Left cardiac atrium (tissue), 4 donors: ENCODE data around the gene NAGPA. TPM values are rescaled to one million over a fixed set of nuclear protein-coding genes. Genes with fewer than 3 reads are reported as not detected.
A peak's percentile ranks its signal among the peaks of the same experiment; 100 is the strongest.
"Not testable (repeated sequence)": the region's sequence is repeated elsewhere in the genome, so short reads cannot be mapped to it uniquely, and the experiment has no call there.

Experiments used
- ATAC-seq, 2 donors: fragments of 200-7000 bp; cut with Tn5 transposase; one replicate each; pipeline ENCODE4 v1.9.1; 2020; ENCODE audit warnings: mild to moderate bottlenecking in 2 of 2, moderate library complexity in 2 of 2
- DNase-seq: peaks from one replicate; pipeline ENCODE4 v3.0.0-alpha.2; 2020
- intact Hi-C, 2 donors: fragments of 100-400 bp; cut with DNase I; formaldehyde crosslinking; loops; one replicate each; pipeline versions ENCODE4 v1.14.1 to v1.15.1; 2022 to 2023
- long read RNA-seq: library from polyadenylated mRNA; unstranded; transcript quantifications from one replicate; pipeline ENCODE4 v2.0.0, GENCODE V29; 2021
- total RNA-seq, 2 donors: library from RNA; stranded (reverse); fragmentation: NEBNext Ultra II Directional; extraction: Animal tissue kit (Norgen Biotek cat#: 25700); gene quantifications; one replicate each; pipeline ENCODE4 v1.2.1, GENCODE V29; 2021
- donor health status: DM: no; HTN: yes; CAD: no.
- donor health status: DM: no; HTN: yes; CAD: no; lungs with severe emphysema.
- donor health status: DM: yes; HTN: yes; CAD: no.
- donor health status: Dilated cardiomyopathy.

Gene NAGPA, protein sequence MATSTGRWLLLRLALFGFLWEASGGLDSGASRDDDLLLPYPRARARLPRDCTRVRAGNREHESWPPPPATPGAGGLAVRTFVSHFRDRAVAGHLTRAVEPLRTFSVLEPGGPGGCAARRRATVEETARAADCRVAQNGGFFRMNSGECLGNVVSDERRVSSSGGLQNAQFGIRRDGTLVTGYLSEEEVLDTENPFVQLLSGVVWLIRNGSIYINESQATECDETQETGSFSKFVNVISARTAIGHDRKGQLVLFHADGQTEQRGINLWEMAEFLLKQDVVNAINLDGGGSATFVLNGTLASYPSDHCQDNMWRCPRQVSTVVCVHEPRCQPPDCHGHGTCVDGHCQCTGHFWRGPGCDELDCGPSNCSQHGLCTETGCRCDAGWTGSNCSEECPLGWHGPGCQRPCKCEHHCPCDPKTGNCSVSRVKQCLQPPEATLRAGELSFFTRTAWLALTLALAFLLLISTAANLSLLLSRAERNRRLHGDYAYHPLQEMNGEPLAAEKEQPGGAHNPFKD
- total RNA-seq: 1 to 10 TPM; 6.8 to 8.4 TPM
- long read RNA-seq, transcript NAGPA-201 (10 exons, 2,202 nt): major isoform, 7 of 19 reads
- long read RNA-seq, partial matches to known transcripts: 5 of 19 reads
- long read RNA-seq, other reads (novel, unspliced or antisense): 7 of 19 reads

- DNase-seq (peak; percentile 93), ATAC-seq (peak; percentile 96)
- intact Hi-C loops: no loop called here
These were observed at the start of gene NAGPA for GRCh38 chr16:5033256-5034166. NAGPA (minus strand) TSS chr16:5033935; CDS start chr16:5033914, 21 bp downstream.

GRCh38 chr16:5080996-5081395 is 47.3 kb upstream of the NAGPA start:
- intact Hi-C loops, ATAC-seq, DNase-seq: not testable (repeated sequence)

DNA sequence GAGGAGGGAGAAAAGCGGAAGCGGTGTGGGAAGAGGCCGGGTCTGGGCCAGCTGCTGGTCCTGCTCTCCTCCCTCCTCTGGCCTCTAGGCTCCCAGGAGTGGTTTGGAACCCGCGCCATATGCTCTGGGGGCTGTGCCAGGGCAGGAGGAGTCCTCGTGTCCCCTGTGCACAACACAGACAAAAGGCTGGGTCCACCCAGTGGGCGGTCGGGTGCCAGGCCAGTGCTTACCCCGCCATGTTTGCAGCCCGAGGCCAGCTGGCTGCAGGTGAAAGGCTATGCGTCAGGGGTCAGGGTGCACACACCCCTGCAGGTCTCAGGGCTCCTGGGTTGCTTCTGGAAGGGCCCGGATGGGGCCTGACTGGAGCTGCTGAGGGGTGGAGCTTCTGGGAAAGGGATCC is 46.7 kb upstream of the NAGPA start:
- ATAC-seq, intact Hi-C loops, DNase-seq: not testable (repeated sequence)

DNA sequence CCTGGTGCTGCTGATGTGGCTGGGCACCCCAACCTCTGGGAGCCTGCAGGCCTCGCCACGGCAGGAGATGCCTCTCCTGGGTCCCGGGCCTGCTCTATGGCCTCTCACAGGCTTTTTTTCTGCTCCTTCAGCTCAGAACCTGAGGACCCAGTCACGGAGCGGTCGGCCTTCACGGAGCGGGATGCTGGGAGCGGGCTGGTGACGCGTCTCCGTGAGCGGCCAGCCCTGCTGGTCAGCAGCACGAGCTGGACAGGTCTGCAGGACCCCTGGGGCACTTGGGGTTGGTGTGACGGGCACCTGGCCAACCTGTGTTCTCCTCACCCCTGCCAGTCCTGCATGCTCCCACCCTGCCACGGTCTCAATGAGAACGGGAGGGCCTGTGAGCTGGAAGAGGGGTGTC is 44.9 kb upstream of the NAGPA start:
- intact Hi-C loops: no loop called here
- ATAC-seq (no peak), DNase-seq (no peak)

- DNase-seq (no peak), ATAC-seq (no peak)
- intact Hi-C loops: no loop called here
These were observed 43.6 kb upstream of the NAGPA start for GRCh38 chr16:5077304-5077703.

DNA sequence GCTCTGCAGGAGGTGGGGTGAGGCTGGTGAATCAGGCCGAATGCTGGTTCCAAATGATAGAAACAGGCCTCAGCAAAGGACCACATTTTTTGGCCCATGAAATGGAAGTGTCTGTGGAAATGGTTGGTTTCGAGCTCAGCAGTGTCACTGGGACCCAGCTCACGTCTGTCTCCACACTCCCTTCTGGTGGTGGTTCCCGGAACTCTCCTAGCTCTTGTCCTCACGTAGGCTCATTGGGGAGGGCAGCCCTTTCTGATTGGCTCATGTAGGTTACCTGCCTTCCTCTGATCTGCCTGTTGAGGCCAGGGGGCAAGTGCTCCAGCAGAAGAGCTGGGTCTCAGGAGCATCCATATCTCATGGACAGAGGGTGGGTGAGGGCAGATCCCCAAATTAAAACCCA is 41.9 kb upstream of the NAGPA start:
- DNase-seq (no peak), ATAC-seq (no peak)
- intact Hi-C loops: no loop called here

DNA sequence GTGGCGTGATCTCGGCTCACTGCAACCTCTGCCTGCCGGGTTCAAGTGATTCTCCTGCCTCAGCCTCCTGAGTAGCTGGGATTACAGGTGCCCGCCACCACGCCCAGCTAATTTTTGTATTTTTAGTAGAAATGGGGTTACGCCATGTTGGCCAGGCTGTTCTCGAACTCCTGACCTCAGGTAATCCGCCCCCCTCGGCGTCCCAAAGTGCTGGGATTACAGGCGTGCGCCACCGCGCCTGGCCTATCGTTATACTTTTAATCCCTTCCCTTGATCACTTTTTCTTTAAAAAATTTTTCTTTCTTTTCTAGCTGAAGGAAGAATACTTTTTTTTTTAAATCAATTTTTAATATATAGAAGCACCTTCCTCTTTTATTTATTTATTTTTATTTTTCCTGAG is 40.0 kb upstream of the NAGPA start:
- ATAC-seq, intact Hi-C loops, DNase-seq: not testable (repeated sequence)

- no peak for DNase-seq
- intact Hi-C loops: no loop called here
- no peak for ATAC-seq
These were observed 39.5 kb upstream of the NAGPA start for GRCh38 chr16:5073279-5073629.

DNA sequence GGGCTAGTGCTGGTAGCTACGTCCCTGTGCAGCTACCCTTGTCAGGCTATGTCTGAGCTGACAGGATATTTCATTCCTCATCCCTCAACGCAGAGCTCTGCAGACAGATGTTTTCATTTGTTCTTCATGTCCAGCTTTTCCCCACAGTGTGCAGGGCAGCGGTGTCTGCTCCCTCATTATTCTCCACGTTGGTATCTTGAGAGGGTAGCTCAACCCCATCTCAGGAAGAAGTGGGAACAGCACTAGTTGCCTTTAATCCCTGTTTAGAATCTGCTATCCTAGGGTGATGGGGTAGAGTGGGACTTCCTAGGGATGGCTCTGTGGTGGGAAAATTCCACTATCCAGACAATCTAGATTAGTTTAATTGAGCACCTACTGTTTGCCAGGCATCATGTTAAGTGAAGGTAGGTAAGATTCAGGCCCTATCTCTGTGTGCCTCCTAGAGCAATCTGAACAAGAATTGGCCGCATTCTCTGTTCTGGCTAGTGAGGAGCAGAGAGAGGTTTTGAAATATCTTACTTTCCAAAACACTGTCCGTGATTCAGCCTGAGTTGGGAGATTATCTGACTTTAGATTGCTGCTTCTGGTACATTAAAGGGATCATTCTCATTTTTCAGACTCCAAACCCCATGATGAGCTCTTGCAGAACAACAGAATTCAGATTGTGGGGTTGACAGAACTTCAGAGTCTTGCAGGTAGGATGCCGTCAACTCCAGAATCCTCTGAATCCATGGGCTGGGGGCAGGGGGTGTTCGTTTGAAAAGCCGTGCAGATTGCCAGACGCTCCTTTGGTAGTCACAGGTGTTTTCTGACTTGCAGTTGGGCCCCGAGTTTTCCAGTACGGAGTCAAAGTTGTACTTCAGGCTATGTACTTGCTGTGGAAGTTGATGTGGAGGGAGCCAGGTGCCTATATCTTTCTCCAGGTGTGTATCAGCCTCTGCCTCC is 38.9 kb upstream of the NAGPA start:
- DNase-seq (no peak), ATAC-seq (peak in 1 of 2 donors; percentile 4)
- intact Hi-C loops: no loop called here

DNA sequence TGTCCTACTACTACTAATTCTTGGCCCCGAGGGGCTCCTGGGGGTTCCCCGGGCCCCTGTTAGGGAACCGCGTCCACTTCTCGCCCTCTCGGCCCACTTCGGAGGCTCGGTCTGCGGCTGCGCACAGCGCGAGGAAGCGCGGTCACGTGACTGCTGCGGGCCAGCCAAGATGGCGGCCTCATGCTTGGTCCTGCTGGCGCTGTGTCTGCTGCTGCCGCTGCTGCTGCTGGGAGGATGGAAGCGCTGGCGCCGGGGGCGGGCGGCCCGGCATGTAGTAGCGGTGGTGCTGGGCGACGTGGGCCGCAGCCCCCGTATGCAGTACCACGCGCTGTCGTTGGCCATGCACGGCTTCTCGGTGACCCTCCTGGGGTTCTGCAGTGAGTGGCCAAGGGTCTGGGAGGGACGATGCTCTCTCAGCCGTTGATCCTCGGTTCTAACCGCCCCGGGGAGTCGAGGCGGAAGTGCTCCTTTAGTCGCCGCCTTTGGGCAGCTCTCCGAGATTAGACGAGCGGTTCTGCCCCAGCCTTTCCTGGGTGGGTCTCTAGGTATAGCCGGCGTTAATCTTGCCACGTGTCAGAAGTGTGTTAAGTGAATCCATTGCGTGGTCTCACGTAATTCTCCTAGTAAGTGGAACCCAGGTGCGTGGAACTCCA is 38.1 kb upstream of the NAGPA start, which contains the start of gene ALG1:
Gene ALG1, plus strand, starts transcription at position 163 of the 653 bp plus-strand sequence. Its CDS starts 7 bp downstream, at position 170.
- DNase-seq (peak; percentile 93), ATAC-seq (peak; percentile 96 to 99)
- intact Hi-C loops: no loop called here

DNA sequence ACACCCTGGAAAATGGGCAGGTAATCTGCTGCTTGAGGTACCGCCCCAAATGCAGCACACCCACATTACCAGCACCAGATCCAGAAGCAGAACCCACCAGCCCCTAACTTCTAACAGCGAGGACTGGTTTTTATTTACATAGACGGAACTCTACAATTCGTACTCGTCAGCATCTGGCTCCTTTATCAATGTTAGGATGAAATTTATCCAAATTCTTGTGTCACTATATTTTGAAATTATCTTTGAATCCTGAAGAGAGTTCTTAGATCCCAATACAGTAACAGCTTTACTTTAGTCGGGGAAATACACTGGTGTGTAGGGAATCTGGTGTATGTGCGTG is 37.6 kb upstream of the NAGPA start:
- ATAC-seq (no peak), DNase-seq (no peak)
- intact Hi-C loops: no loop called here

- no peak for ATAC-seq
- no peak for DNase-seq
- intact Hi-C loops: no loop called here
These were observed 36.9 kb upstream of the NAGPA start for GRCh38 chr16:5070431-5071186.

DNA sequence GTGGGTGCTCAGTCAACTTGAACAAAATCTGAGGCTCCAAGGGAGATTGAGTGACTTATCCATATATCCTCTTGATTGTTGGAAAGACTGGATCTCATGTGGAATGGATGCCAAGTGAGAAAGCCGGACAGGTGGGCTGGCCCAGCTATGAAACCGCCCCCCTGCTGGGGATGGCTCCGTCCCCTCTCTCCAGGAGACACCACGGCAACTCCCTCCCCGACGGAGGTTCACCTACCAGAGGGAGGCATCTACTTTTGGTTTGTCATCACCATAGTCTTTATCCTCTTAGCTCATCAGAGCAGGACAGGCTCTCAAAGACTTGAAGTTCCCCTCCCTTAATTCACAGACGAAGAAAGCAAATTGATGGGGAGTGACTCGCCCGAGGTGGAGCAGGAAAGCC is 36.1 kb upstream of the NAGPA start:
- ATAC-seq (no peak), DNase-seq (no peak)
- intact Hi-C loops: no loop called here

DNA sequence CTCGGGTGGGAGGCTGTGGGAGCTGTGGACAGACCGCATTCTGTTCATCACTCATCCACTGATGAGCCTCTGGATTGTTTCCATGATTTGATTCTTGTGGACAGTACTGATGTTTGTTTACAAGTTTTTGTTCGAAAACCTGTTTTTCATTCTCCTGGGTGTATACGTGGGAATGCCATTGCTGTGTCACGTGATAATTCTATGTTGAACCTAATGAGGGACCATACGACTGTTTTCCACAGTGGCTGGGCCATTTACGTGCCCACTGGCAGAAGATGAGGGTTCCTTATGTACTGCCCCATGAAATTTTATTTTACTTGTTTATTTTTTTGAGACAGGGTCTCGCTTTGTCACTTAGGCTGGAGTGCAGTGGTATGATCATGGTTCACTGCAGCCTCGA is 35.3 kb upstream of the NAGPA start:
- DNase-seq (no peak), ATAC-seq (no peak)
- intact Hi-C loops: no loop called here

DNA sequence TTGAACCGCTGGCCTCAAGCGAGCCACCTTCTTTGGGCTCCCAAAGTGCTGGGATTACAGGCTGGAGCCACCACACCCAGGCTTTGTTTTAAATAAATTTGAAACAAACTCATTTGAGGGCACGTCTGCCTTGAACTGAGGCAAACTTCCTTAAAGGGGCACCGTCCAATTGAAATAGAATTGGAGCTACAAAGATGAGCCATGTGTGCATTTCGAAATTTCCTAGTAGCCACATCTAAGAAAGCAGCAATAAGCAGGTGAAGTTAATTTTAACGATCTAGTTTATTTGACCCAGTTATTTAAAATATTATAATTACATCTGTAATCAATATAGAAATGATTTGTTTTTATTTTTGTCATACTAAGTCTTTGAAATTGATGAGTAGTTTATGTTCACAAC is 32.8 kb upstream of the NAGPA start:
- DNase-seq: no peak
- ATAC-seq: no peak
- intact Hi-C loops: no loop called here

- DNase-seq (no peak), ATAC-seq (peak; percentile 23 to 89)
- intact Hi-C loops: no loop called here
These were observed 32.1 kb upstream of the NAGPA start, which contains the start of gene C16orf89 for GRCh38 chr16:5065813-5066212. C16orf89 (minus strand) TSS chr16:5065956; CDS start chr16:5065908, 48 bp downstream.

DNA sequence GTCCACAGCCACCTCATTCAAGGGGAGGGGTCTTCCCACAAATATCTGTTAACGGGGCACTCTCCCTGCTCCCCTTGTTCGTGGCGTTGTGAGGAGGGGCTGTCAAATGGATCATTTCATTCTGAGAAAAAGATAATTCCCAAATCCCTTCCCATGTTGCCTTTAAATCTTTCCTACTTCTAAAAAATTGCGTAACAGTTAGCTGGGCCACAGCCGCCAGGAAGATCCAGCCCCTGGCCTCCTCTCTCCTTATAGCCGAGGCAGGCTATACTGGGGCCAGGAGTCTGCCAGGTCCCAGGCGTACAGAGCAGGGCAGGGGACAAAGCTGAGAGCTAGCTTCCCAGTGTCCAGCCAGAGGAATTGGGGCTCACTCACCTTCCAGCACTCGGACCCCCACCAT is 31.6 kb upstream of the NAGPA start:
- ATAC-seq (peak in 1 of 2 donors; percentile 66), DNase-seq (no peak)
- intact Hi-C loops: no loop called here
